ENCODE data around the gene CDH11. TPM values are rescaled to one million over a fixed set of nuclear protein-coding genes. Genes with fewer than 3 reads are reported as not detected.

The CDH11 gene
- total RNA-seq, 2 experiments from 2014 or later, result not detected

- no peaks in the 10 kb centered on the region; the same call in 1 of the 2 replicates for H3K9me2 ChIP-seq (ENCODE audit: insufficient read depth, low read length)
- no peaks in the 10 kb centered on the region for H3K36me3 ChIP-seq (ENCODE audit: insufficient read depth, low read length)
- CTCF ChIA-PET (ENCODE audit: unreplicated experiment), result no interaction called here
- H4K20me1 ChIP-seq (ENCODE audit: insufficient read depth, low read length), result no peaks in the 10 kb centered on the region
- no TSS peak for BruUV-seq (replicated peaks)
- no peak overlapping the region for H2AFZ ChIP-seq (ENCODE audit: low read length)
- no peak overlapping the region for H3K4me3 ChIP-seq (ENCODE audit: low read depth, low read length, poor library complexity, severe bottlenecking)
- no peaks in the 10 kb centered on the region for H3K9me3 ChIP-seq (ENCODE audit: low read length)
- H3K4me1 ChIP-seq (ENCODE audit: insufficient read depth, low read length, poor library complexity, severe bottlenecking), result no peaks in the 10 kb centered on the region
- POLR2A ChIA-PET, result interaction anchor here (0.5 to 0.6 kb wide), 2 partner anchors 92 to 1338 kb away, joined by 3 read pairs; no protein-coding TSS in a partner anchor
- intact Hi-C loops (cut with micrococcal nuclease; ENCODE audit: unreplicated experiment), result no loop called here
- no peak for TF ChIP-seq EZH2phosphoT487 (IDR thresholded peaks at IDR 0.05; ENCODE audit: borderline replicate concordance, low read depth, low read length)
- no peak for TF ChIP-seq CTCF (conservative IDR thresholded peaks at IDR 0.05; ENCODE audit: low read length)
- no peak for DNase-seq (ENCODE audit: low spot score)
- H3K4me2 ChIP-seq (ENCODE audit: low read length), result no peak overlapping the region
- no peak overlapping the region for H3K27ac ChIP-seq (ENCODE audit: low read depth, low read length, poor library complexity, severe bottlenecking)
- no peaks in the 10 kb centered on the region for H3K79me2 ChIP-seq (ENCODE audit: insufficient read depth, low read depth, low read length)
Measured at GRCh38 chr16:64969221-64969620, 152.6 kb downstream of the CDH11 start.

- Histone ChIP-seq H3K4me2 (ENCODE audit: low read length) (no peak overlapping the region), H3K4me1 (ENCODE audit: insufficient read depth, low read length, poor library complexity, severe bottlenecking) (no peaks in the 10 kb centered on the region), H3K4me3 (ENCODE audit: low read depth, low read length, poor library complexity, severe bottlenecking) (no peak overlapping the region), H2AFZ (ENCODE audit: low read length) (no peak overlapping the region), H3K27ac (ENCODE audit: low read depth, low read length, poor library complexity, severe bottlenecking) (no peak overlapping the region), H3K9me3 (ENCODE audit: low read length) (no peaks in the 10 kb centered on the region), H4K20me1 (ENCODE audit: insufficient read depth, low read length) (no peaks in the 10 kb centered on the region), H3K36me3 (ENCODE audit: insufficient read depth, low read length) (no peaks in the 10 kb centered on the region), H3K79me2 (ENCODE audit: insufficient read depth, low read depth, low read length) (no peaks in the 10 kb centered on the region), H3K9me2 (ENCODE audit: insufficient read depth, low read length) (no peaks in the 10 kb centered on the region; the same call in 1 of the 2 replicates)
- CTCF ChIA-PET (ENCODE audit: unreplicated experiment), result no interaction called here
- DNase-seq (ENCODE audit: low spot score), result no peak
- TF ChIP-seq CTCF (conservative IDR thresholded peaks at IDR 0.05; ENCODE audit: low read length) (no peak), EZH2phosphoT487 (IDR thresholded peaks at IDR 0.05; ENCODE audit: borderline replicate concordance, low read depth, low read length) (no peak)
- POLR2A ChIA-PET, result no interaction called here
- no TSS peak for BruUV-seq (replicated peaks)
- intact Hi-C loops (cut with micrococcal nuclease; ENCODE audit: unreplicated experiment), result no loop called here
Measured at GRCh38 chr16:64968539-64968938, 153.3 kb downstream of the CDH11 start.

DNA sequence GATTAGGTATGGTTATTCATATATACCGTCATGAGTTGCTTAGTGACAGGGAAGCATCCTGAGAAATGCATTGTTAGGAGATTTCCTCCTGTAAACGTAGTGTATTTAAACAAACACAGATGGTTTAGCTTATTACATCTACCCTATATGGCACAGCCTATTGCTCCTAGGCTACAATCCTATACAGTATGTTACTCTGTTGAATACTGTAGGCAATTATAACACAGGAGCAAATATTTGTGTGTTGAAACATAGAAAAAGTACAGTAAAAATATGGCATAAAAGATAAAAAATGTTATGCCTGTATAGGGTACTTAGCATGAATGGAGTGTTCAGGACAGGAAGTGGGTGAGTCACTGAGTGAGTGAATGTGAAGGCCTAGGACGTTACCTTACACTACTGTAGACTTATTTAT is 157.7 kb downstream of the CDH11 start:
- Histone ChIP-seq H3K4me1 (ENCODE audit: insufficient read depth, low read length, poor library complexity, severe bottlenecking) (no peaks in the 10 kb centered on the region), H3K36me3 (ENCODE audit: insufficient read depth, low read length) (no peaks in the 10 kb centered on the region), H3K79me2 (ENCODE audit: insufficient read depth, low read depth, low read length) (no peaks in the 10 kb centered on the region), H3K4me2 (ENCODE audit: low read length) (no peak overlapping the region), H4K20me1 (ENCODE audit: insufficient read depth, low read length) (no peaks in the 10 kb centered on the region), H3K27ac (ENCODE audit: low read depth, low read length, poor library complexity, severe bottlenecking) (no peak overlapping the region), H3K9me2 (ENCODE audit: insufficient read depth, low read length) (no peaks in the 10 kb centered on the region; the same call in 1 of the 2 replicates), H3K4me3 (ENCODE audit: low read depth, low read length, poor library complexity, severe bottlenecking) (no peak overlapping the region), H2AFZ (ENCODE audit: low read length) (no peak overlapping the region), H3K9me3 (ENCODE audit: low read length) (no peaks in the 10 kb centered on the region)
- no TSS peak for BruUV-seq (replicated peaks)
- intact Hi-C loops (cut with micrococcal nuclease; ENCODE audit: unreplicated experiment), result no loop called here
- DNase-seq (ENCODE audit: low spot score), result no peak
- no peak for TF ChIP-seq CTCF (conservative IDR thresholded peaks at IDR 0.05; ENCODE audit: low read length)
- no peak for TF ChIP-seq EZH2phosphoT487 (IDR thresholded peaks at IDR 0.05; ENCODE audit: borderline replicate concordance, low read depth, low read length)
- ChIA-PET POLR2A (no interaction called here), CTCF (ENCODE audit: unreplicated experiment) (no interaction called here)

Measured in OCI-LY7 (cell line).